Neural progenitor cell (in vitro differentiated cells): Measurements from ENCODE around the gene MTAP. TPM values are rescaled to one million over a fixed set of nuclear protein-coding genes. Genes with fewer than 3 reads are reported as not detected.

Experiments
- DNase-seq: peaks from one replicate; pipeline ENCODE4 v3.0.0-alpha.2; 2016; ENCODE audit warnings: low spot score
- H2AFZ ChIP-seq: fragments of 200-600 bp; sonication (generic); replicated peaks from 2 replicates; pipeline ENCODE4 v1.6.1; 2016; ENCODE audit warnings: antibody characterized with exemption
- H3F3A ChIP-seq: fragments of 200-600 bp; sonication (generic); 2 replicates; pipeline ENCODE4 v1.6.1; 2016; ENCODE audit warnings: antibody characterized with exemption, low read depth
- H3K27ac ChIP-seq: fragments of 200-600 bp; sonication (generic); 2 replicates; pipeline ENCODE4 v1.5.1; 2016; ENCODE audit warnings: mild to moderate bottlenecking
- H3K27me3 ChIP-seq: fragments of 200-600 bp; sonication (generic); 2 replicates; pipeline ENCODE4 v1.6.1; 2016; ENCODE audit warnings: mild to moderate bottlenecking, moderate library complexity
- H3K36me3 ChIP-seq: fragments of 200-600 bp; sonication (generic); 2 replicates; pipeline ENCODE4 v1.5.1; 2016
- H3K4me1 ChIP-seq: fragments of 200-600 bp; sonication (generic); 2 replicates; pipeline ENCODE4 v1.6.1; 2016; ENCODE audit warnings: mixed run types
- H3K4me2 ChIP-seq: fragments of 200-600 bp; sonication (generic); 2 replicates; pipeline ENCODE4 v1.6.1; 2016
- H3K4me3 ChIP-seq: fragments of 200-600 bp; sonication (generic); 2 replicates; pipeline ENCODE4 v1.5.1; 2016
- H3K79me2 ChIP-seq: fragments of 200-600 bp; sonication (generic); 2 replicates; pipeline ENCODE4 v1.6.1; 2016; ENCODE audit warnings: low read depth
- H3K9ac ChIP-seq: fragments of 200-600 bp; sonication (generic); 2 replicates; pipeline ENCODE4 v1.6.1; 2016
- H3K9me3 ChIP-seq: fragments of 200-600 bp; sonication (generic); 2 replicates; pipeline ENCODE4 v1.5.1; 2016; ENCODE audit warnings: low read depth
- H4K20me1 ChIP-seq: fragments of 200-600 bp; sonication (generic); 2 replicates; pipeline ENCODE4 v1.6.1; 2016; ENCODE audit warnings: low read depth
- H3K27ac Mint-ChIP-seq: 3 replicates; pipeline ENCODE4 v1.8.0; 2021; ENCODE audit warnings: mixed read lengths
- H3K27me3 Mint-ChIP-seq: 2 replicates; pipeline ENCODE4 v1.8.0; 2022; ENCODE audit warnings: low read depth, mild to moderate bottlenecking, inconsistent platforms, moderate library complexity, mixed read lengths; ENCODE audit not compliant: insufficient read depth
- H3K36me3 Mint-ChIP-seq: 3 replicates; pipeline ENCODE4 v1.8.0; 2021; ENCODE audit warnings: mixed read lengths
- H3K4me1 Mint-ChIP-seq: 3 replicates; pipeline ENCODE4 v1.8.0; 2021; ENCODE audit warnings: mixed read lengths
- H3K4me3 Mint-ChIP-seq: 3 replicates; pipeline ENCODE4 v1.8.0; 2021; ENCODE audit warnings: mild to moderate bottlenecking, moderate library complexity, mixed read lengths
- H3K9me3 Mint-ChIP-seq: 3 replicates; pipeline ENCODE4 v1.8.0; 2020; ENCODE audit warnings: mixed read lengths
- CTCF ChIP-seq: fragments of 200-600 bp; sonication (generic); IDR thresholded peaks from 2 replicates; pipeline ENCODE4 v1.5.1; 2017; ENCODE audit warnings: antibody characterized with exemption, mild to moderate bottlenecking
- EZH2 ChIP-seq: fragments of 200-600 bp; sonication (generic); IDR thresholded peaks from 2 replicates; pipeline ENCODE4 v1.6.1; 2017; ENCODE audit warnings: antibody characterized with exemption, mild to moderate bottlenecking, moderate library complexity
- EZH2phosphoT487 ChIP-seq: fragments of 200-600 bp; sonication (generic); IDR thresholded peaks from 2 replicates; pipeline ENCODE4 v1.6.1; 2017; ENCODE audit warnings: antibody characterized with exemption
- total RNA-seq: library from RNA; depleted of rRNA; stranded (reverse); fragments of >200 nt; gene quantifications from 2 replicates; pipeline ENCODE4 v1.2.3, GENCODE V29; 2015; ENCODE audit warnings: low replicate concordance

The MTAP gene
- total RNA-seq, 1 donor from 2014 or later, result 21.6 TPM

- Histone ChIP-seq H3K79me2 (peaks cover 58% of the 10 kb centered on the region), H3K4me3 (peak overlapping the region; percentile 58), H2AFZ (peak overlapping the region; percentile 72), H3K4me2 (peak overlapping the region; percentile 97), H3K9me3 (no peaks in the 10 kb centered on the region), H3K4me1 (peaks cover 14% of the 10 kb centered on the region), H3K27ac (no peak overlapping the region), H3K9ac (peak overlapping the region; percentile 36), H3F3A (peaks cover 10% of the 10 kb centered on the region), H3K27me3 (peaks cover 31% of the 10 kb centered on the region), H3K36me3 (no peaks in the 10 kb centered on the region), H4K20me1 (peaks cover 42% of the 10 kb centered on the region)
- DNase-seq, result no peak
- Mint-ChIP-seq H3K27ac (peak overlapping the region; percentile 98), H3K4me1 (peaks cover 34% of the 10 kb centered on the region), H3K4me3 (peak overlapping the region; percentile 98), H3K9me3 (peaks cover 2% of the 10 kb centered on the region), H3K27me3 (peaks cover 11% of the 10 kb centered on the region), H3K36me3 (peaks cover 16% of the 10 kb centered on the region)
- no peak for TF ChIP-seq EZH2phosphoT487
Observed at GRCh38 chr9:21803649-21804048, 1.2 kb downstream of the MTAP start.

- Histone ChIP-seq H2AFZ (no peak overlapping the region), H3K4me1 (peaks cover 14% of the 10 kb centered on the region), H3K27ac (no peak overlapping the region), H3K27me3 (peaks cover 25% of the 10 kb centered on the region), H3K4me3 (peak overlapping the region; percentile 58), H4K20me1 (peaks cover 48% of the 10 kb centered on the region), H3F3A (peaks cover 10% of the 10 kb centered on the region), H3K36me3 (no peaks in the 10 kb centered on the region), H3K9ac (no peak overlapping the region), H3K79me2 (peaks cover 64% of the 10 kb centered on the region), H3K9me3 (no peaks in the 10 kb centered on the region), H3K4me2 (peak overlapping the region; percentile 97)
- H3K4me3 Mint-ChIP-seq, result peak overlapping the region; percentile 98
- no peak overlapping the region for H3K27ac Mint-ChIP-seq
- H3K9me3 Mint-ChIP-seq, result peaks cover 2% of the 10 kb centered on the region
- peaks cover 11% of the 10 kb centered on the region for H3K27me3 Mint-ChIP-seq
- TF ChIP-seq CTCF (no peak), EZH2phosphoT487 (no peak), EZH2 (no peak)
- peaks cover 34% of the 10 kb centered on the region for H3K4me1 Mint-ChIP-seq
- peaks cover 22% of the 10 kb centered on the region for H3K36me3 Mint-ChIP-seq
- no peak for DNase-seq
Observed at GRCh38 chr9:21804331-21804730, 1.9 kb downstream of the MTAP start.

GRCh38 chr9:21804791-21805190, 2.4 kb downstream of the MTAP start:
- peaks cover 23% of the 10 kb centered on the region for H3K36me3 Mint-ChIP-seq
- H3K4me3 ChIP-seq, result no peak overlapping the region

More at GRCh38 chr9:21804791-21805190, 2.4 kb downstream of the MTAP start:
- Histone ChIP-seq H3K79me2 (peaks cover 64% of the 10 kb centered on the region), H4K20me1 (peaks cover 48% of the 10 kb centered on the region), H3F3A (peaks cover 10% of the 10 kb centered on the region), H3K27me3 (peaks cover 20% of the 10 kb centered on the region), H3K9ac (no peak overlapping the region), H2AFZ (no peak overlapping the region), H3K36me3 (no peaks in the 10 kb centered on the region), H3K4me1 (peaks cover 14% of the 10 kb centered on the region), H3K9me3 (no peaks in the 10 kb centered on the region), H3K27ac (no peak overlapping the region), H3K4me2 (no peak overlapping the region)
- Mint-ChIP-seq H3K27ac (no peak overlapping the region), H3K4me3 (peak overlapping the region; percentile 58), H3K27me3 (peaks cover 11% of the 10 kb centered on the region), H3K4me1 (peaks cover 34% of the 10 kb centered on the region), H3K9me3 (peaks cover 2% of the 10 kb centered on the region)
- DNase-seq, result no peak
- TF ChIP-seq CTCF, result no peak
- no peak for TF ChIP-seq EZH2
- TF ChIP-seq EZH2phosphoT487, result no peak
